Measurements from ENCODE around the gene CPNE5. TPM values are rescaled to one million over a fixed set of nuclear protein-coding genes. Genes with fewer than 3 reads are reported as not detected.
"Not testable (repeated sequence)": the region's sequence is repeated elsewhere in the genome, so short reads cannot be mapped to it uniquely, and the experiment has no call there.

Gene CPNE5
- total RNA-seq, 1 donor from 2014 or later = 2.2 TPM

GRCh38 chr6:36817176-36817817 lies 21.9 kb downstream of the CPNE5 start:
- intact Hi-C loops (cut with micrococcal nuclease) = no loop called here

GRCh38 chr6:36815962-36816735 lies 23.1 kb downstream of the CPNE5 start:
- intact Hi-C loops (cut with micrococcal nuclease) = no loop called here

- intact Hi-C loops (cut with micrococcal nuclease) = no loop called here
Observed at GRCh38 chr6:36814249-36814648, 25.0 kb downstream of the CPNE5 start.

GRCh38 chr6:36813526-36813925 lies 25.7 kb downstream of the CPNE5 start:
- intact Hi-C loops (cut with micrococcal nuclease) = no loop called here

DNA sequence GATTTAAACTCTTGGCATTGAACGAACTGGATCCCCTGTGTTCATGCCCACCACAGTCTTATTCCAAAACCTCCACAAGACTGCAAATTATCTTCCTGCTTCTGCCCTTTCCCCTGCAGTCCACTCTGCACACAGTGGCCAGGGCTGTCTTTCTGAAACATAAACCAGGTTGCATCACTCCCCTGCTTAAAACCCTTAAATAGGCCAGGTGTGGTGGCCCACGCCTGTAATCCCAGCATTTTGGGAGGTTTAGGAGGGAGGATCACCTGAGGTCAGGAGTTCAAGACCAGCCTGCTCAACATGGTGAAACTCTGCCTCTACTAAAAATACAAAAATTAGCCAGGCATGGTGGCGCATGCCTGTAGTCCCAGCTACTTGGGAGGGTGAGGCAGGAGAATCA lies 26.2 kb downstream of the CPNE5 start:
- intact Hi-C loops (cut with micrococcal nuclease) = not testable (repeated sequence)

DNA sequence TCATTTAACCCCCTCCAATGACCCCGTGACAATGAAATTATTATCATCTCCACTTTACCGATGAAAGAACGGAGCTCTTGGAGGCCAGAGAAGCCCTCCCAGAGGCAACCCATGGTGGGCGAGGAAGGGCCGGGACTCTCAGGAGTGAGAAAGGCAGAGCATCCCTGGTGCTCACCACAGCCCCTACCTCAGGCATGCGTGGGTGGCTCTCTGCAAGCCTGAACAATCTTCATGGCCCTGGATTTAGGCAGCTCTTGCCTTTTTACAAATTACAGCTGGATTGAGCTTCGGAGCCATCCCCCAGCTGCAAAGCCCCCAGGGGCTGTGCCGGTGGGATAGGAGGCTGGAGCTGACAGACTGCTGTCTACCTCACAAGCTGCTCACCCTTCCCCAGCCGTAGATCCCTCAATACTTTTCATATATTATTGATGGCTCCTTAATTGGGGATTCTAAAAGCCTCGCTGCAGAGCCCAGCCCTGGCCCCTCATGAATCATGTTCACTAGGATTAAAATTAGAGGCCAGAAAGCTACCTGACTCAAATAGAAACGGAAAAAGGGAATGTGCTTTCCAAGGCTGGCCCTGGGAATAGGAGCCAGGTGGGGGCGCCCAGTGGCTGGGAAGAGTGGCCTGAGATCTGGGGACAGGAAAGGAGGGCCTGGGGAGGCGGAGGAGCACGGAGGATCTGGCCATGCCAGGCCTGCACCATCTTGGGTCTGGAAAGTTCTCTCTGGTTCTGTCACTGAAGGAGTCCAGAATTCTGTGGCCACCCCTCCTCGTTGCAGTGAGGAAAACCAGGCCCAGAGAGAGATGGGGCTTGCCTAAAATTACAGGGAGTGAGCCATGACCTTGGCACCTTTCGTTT lies 29.1 kb downstream of the CPNE5 start:
- intact Hi-C loops (cut with micrococcal nuclease) = no loop called here

DNA sequence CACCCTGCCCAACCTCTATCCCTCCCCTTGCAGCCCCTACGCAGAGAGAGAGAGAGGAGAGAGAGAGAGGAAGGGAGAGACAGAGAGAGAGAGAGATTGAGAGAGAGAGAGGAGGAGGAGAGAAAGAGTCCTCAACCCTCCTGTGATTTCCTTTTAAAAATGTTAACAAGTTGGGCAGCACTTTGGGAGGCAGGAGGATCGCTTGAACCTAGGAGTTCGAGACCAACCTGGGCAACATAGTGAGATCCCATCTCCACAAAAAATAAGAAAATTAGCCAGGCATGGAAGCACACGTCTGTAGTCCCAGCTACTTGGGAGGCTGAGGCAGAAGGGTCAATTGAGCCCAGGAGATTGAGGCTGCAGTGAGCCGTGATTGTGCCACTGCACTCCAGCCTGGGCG lies 30.1 kb downstream of the CPNE5 start:
- intact Hi-C loops (cut with micrococcal nuclease) = no loop called here

GRCh38 chr6:36808634-36809033 lies 30.6 kb downstream of the CPNE5 start:
- intact Hi-C loops (cut with micrococcal nuclease) = no loop called here

DNA sequence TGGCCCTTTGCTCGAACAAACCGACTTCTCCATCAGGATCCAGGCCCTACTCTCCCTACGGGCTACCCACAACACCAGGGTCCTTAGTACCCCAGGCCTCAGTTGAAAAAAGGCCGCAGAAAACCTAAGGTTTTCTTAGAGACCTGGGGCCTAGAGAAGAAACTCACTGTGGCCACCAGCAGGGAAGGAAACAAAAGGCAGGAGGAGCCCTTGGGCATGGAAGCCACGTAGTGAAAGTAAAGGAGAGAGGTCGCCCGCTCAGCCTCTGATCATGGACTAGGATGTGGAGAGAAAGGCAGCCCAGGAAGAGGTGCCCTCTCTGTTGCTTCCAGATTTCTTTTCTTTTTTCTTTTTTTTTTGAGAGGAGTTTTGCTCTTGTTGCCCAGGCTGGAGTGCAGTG lies 31.5 kb downstream of the CPNE5 start:
- intact Hi-C loops (cut with micrococcal nuclease) = no loop called here

DNA sequence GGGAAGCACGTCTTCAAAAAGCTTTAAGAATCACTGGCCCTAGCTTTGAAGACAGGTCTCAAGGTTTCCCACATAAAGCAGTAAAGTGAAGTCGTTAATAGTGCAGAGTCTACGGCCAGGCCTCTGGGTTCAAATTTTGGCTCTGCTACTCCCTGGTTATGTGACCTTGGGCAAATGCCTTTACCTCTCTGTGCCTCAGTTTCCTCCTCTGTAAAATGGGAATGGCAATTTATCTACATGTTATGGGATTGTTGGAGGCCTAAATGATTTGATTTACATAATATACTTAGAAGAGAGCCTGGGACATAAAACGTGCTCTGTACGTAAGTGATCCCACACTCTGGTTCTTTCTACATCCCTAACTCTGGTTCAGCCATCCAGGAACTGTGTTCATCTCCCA lies 32.1 kb downstream of the CPNE5 start:
- intact Hi-C loops (cut with micrococcal nuclease) = no loop called here

DNA sequence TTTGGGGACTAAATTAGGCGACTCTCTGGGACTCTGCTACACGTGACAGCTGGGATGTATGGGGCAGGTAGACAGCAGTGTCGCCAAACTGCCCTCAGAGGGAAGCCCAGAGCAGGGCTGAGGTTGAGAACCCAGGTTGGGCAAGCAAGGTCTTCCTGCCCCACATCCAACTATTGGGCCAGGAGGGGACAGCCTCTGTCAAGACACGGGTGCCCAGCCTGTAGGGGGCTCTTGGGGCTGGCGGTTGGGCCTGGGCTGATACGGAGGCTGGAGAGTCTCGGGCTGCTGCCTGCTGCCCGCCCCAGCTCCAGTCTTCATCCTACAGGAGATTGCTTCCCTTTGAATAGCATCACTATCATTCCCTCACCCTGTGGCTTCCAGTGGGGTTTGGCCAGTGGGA lies 33.3 kb downstream of the CPNE5 start:
- intact Hi-C loops (cut with micrococcal nuclease) = no loop called here

DNA sequence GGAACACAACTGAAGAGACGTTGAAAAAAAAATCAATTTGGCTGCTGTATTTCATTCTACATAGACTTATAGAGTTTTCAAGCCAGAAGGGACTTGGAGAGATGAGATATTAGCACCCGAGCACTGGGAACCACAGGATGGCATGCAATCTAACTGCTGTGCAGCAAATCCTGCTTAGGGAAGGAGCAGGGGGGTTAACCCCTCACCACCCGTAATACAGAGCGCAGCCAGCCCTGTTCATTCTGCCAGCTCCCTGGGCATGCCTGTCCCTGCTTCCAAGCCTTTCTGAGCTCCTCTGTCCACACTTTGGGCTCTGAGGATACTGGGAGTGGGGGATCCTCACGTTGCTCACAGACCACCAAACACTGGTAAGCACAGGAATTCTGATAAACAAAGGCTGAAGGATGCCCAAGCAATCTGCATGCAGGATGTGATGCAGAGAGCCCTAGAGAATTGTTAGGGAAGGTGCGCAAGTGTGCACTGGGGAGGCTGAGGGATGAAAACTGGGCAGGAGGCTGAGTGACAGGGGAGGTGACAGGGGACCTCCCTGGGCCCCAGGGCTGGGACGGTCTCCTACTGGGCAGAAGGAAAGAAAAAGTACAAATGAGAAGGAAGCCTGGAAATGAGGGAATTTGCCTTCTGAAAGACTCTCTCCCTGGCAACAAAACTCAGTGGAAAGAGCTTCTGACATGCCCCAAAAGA lies 34.0 kb downstream of the CPNE5 start:
- intact Hi-C loops (cut with micrococcal nuclease) = no loop called here

- intact Hi-C loops (cut with micrococcal nuclease) = no loop called here
Observed at GRCh38 chr6:36804563-36804962, 34.7 kb downstream of the CPNE5 start.

GRCh38 chr6:36803908-36804307 lies 35.3 kb downstream of the CPNE5 start:
- intact Hi-C loops (cut with micrococcal nuclease) = no loop called here

DNA sequence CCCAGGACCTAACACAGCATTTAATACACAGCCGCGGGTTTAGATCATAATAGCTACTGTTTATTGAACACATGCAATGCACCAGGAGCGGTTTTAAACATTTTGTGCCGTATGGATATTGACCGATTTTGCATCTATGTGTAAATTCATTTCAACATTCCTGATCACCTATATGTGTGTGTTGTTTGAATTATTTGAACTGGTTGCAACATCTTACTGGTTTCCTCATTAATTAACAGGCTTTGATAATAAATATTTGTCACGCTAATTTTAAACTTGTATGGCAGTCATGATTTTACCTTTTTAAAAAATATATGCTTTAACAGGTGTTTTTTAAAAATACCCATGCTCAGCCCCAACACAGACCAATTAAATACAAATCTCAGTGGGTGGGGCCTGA lies 35.8 kb downstream of the CPNE5 start:
- intact Hi-C loops (cut with micrococcal nuclease) = no loop called here

GRCh38 chr6:36800223-36801076 lies 38.8 kb downstream of the CPNE5 start:
- intact Hi-C loops (cut with micrococcal nuclease) = no loop called here

DNA sequence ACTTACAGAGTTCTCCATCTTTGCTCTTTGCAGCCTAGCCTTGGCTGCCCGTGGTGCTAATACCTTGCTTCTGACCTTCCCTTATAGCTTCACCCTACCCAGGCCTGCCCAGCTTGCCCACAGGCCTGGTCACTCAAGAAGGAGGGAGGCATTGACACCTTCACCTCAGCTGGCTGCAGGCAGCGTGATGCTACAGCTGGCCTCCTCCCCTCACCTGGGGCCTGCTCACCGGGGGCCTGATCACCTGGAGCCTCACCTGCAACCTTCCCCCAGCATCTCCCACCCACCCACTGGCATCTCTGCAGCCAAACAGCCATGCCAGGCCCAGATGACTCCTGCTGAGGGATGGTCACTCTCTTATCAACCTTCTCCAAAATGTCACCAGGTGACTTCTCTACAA lies 40.4 kb downstream of the CPNE5 start:
- intact Hi-C loops (cut with micrococcal nuclease) = no loop called here

GRCh38 chr6:36797653-36798052 lies 41.6 kb downstream of the CPNE5 start:
- intact Hi-C loops (cut with micrococcal nuclease) = no loop called here

- intact Hi-C loops (cut with micrococcal nuclease) = no loop called here
Observed at GRCh38 chr6:36797055-36797454, 42.2 kb downstream of the CPNE5 start.

GRCh38 chr6:36794713-36795065 lies 44.6 kb downstream of the CPNE5 start:
- intact Hi-C loops (cut with micrococcal nuclease) = no loop called here

All from T-helper 2 cell treated with Interferon-gamma antibody and Interleukin-4, amounts not matched to agents 100 ng/mL and 5 ng/mL, for 36 hours (primary cell).